Measurements from ENCODE around the gene TRABD2B.
A peak's percentile ranks its signal among the peaks of the same experiment; 100 is the strongest.

TRABD2B gene

GRCh38 chr1:47766832-47767740 lies 230.1 kb downstream of the TRABD2B start:
- DNase-seq: no peak

DNA sequence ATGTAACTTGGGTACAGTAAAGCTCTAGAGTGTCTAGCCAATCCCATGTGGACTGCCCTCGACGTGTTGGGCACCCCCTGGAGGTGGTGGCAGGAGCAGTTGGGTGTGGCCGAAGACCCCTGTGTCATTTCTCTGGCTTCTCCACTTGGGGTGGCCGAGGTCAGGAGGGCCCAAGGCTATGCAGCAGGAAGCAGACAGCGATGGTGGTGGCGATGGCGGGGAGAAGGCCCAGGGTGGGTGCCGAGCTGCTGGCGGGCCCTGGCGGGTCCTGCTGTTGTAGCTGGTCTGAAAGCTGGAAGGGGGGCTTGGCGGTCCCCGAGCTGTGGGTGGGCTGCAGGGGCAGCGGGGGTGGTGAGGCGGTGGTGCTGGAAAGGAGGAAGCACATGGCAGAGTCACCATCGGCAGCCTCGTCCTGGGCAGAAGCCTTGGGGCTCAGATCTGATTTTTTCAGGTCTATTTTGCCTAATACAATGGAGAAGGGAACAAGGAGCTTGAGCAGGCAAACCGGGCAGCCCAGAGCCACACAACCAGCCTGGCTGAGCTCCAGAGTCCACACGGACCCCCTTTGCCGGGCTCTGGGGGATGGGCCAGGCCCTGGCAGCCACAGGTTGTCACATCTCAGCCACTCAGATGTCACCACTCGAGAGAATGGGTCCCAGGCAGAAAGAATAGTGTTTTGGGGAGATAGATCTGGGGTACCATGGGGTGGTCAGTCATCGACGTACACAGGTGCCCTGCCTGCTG lies 231.3 kb downstream of the TRABD2B start:
- DNase-seq: no peak

DNA sequence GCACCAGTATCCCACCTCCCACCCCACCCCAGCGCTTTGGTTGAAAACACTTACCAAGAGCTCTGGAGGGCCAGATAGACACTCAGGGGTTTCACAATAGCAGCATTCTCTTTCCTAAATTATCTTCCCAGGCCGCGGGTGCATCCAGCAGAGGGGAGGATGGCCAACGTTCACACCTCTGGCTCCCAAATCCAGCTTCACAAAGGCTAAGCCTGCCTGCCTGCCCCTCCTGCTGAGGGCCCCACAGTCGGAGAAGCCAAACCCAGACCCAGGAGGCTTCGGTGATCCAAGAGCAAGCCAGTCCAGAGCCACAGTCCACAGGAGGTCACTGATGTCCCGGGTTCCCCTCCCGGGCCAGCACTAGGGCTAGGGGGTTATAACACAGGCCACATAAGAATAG lies 231.9 kb downstream of the TRABD2B start:
- DNase-seq: no peak

DNA sequence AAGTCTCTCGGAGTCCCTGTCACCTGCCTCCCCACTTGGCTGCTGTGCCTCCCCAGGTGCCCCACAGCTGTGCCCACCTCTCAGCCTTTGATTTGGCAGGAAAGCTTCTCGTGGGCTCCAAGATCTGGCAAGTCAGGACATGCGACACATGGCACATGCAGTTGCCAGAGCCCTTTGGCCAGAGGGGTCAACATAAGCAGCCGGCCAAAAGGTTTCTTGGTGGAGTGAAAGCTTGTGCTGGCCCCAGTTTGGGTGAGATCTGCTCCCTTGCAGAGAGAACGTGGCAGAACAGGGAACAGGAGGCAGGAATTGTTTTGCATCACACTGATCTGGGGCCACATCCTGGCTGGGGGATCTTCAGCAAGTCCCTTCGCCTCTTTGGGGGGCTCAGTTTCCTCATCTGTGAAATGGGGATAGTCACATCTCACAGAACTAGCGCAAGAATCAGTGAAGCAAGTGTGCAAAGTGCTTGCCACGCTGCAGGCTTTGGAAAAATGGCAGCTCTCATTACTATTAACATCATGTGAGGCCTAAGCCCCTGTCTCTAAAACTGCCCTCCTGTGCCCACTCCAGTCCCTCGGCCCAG lies 232.6 kb downstream of the TRABD2B start:
- no peak for DNase-seq

GRCh38 chr1:47763591-47764171 lies 233.5 kb downstream of the TRABD2B start:
- DNase-seq: no peak

- no peak for DNase-seq
These were observed 235.2 kb downstream of the TRABD2B start for GRCh38 chr1:47761974-47762373.

- DNase-seq: no peak
These were observed 235.8 kb downstream of the TRABD2B start for GRCh38 chr1:47761201-47761930.

- DNase-seq: peak; percentile 8
These were observed 237.1 kb downstream of the TRABD2B start for GRCh38 chr1:47759936-47760629.

DNA sequence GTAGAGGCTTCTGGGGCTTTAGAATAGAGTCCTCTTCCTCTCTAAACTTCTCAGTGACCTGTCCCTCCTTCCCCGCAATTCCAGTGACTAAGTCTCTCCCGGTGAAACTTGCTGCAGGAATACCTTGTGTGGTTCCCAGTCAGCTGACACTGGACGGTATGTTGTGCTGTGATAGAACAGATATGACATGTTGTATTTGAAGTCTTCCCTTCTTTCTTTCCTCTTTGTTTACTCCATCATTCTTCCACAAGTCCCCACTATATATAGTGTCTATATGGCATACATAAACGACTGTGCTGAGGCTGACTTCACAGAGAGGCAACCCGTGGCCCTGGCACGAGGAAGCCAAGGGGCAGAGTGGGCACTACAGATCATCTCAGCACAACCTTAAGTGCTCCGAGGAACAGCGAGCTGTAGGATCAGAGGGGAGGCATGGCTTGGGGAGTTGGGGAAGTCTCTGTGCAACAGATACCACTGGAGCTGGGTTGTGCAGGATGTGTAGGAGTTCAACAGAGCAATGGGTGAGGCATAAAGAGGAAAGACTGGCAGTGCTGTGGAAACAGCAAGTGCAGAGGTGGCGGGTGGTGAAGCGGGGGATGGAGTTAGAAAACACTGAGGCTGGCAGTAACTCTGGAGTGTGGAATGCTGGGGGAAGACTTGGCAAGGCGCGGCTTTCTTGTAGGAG lies 237.8 kb downstream of the TRABD2B start:
- DNase-seq: peak; percentile 21

DNA sequence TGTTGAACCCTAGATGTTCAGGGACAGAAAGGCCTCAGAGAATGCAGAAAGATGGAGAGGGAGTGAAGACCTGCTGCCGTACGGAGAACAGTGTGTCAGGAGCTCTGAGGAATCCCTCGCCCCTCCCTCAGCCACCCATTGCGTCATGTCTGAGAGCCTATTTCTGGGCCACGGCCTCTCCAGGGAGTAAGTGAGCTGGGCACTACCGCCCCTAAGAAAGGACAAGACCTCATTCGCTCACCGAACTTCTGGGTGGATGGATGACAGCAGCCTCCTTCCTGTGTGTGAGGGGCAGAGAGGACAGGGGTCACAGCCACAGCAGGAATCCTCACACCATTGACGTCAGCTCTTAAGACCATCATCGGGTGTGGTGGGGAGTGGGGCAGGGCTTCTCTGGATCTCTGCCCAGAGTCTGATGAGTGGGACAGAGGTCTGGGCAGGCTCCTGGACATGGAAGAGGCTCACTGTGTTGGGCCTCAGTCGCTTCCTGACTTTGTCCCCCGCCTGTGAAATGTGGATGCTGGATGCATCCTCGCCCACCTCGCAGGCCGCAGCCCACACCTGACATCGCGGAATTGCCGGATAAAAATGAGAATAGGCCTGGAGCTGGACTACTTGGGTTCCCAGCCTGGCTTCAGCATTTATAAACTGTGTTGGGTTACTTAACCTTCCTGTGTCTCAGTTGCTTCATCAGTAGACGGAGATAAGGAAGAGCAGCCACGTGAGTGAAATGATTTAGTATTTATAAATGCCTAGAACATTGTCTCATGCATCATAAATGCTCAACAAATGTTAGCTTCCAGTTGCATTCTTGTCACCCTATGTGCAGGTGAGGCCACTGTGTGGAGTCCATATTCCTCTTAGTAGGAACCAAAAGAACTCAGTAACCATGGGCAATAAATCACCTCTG lies 238.6 kb downstream of the TRABD2B start:
- DNase-seq: peak; percentile 24

GRCh38 chr1:47757226-47757975 lies 239.8 kb downstream of the TRABD2B start:
- peak; percentile 46 for DNase-seq

GRCh38 chr1:47756411-47756810 lies 240.8 kb downstream of the TRABD2B start:
- DNase-seq: peak; percentile 36

DNA sequence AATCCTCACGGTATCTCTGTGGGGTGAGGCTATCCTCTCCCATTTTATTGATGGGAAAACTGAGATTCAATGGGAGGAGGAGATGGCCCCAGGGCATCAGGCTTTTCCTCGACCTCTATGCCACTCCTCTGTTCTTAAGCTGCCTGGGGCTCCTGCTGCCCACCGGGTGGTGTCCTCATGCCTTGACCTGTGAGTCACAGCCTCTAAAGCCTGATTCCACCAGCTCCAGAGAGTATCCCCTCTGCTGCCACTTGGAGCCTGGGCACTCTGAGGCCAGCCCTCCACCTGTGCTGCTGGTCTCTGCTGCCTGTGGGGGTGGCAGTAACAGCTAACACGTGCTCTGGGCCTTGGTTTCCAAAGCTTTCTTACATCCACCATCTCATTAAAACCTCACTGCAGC lies 241.2 kb downstream of the TRABD2B start:
- DNase-seq: peak; percentile 17

DNA sequence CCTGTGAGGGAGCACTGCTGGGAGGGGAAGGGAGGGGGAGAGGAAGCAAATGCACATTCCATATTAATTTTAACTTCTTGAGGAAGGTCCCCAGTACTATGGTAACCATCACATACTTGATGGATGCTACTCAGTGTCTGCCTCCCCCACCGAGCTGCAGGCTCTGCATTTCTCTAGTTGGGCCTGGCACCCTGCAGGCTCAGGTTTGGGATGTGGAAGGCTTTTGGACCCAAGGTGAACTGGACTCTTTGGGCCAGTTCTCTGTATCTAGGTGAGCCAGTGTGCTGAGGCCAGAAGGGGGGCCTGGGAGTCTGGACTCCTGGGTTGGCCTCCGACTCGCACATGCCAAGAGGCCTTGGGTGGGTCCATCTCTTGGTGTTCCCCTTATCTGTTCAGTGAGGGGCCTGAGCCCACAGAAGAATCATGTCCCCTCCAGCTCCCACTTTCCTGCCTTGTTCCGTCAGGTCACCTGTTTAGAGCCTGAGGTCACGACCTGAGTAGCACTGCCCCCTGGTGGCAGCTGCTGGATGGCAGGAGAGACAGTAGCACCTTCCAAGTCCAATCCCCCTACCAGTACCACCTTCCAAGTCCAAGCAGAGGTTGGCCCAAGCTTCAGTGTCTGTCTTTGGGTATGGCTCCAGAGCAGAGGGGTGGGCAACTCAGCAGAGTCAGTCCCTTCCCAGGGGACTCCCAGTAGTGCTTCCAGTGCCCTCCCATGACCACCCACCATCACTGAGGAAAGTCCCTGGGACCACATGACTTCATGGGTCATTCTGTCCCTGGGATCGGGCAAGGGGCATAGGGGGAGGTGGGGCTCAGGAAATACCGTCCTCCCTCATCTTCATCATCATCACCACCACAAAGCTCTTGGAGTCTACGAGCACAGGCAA lies 241.8 kb downstream of the TRABD2B start:
- DNase-seq: peak; percentile 84

GRCh38 chr1:47754221-47754620 lies 243.0 kb downstream of the TRABD2B start:
- DNase-seq: no peak

GRCh38 chr1:47753808-47754207 lies 243.4 kb downstream of the TRABD2B start:
- no peak for DNase-seq

- DNase-seq: no peak
These were observed 244.6 kb downstream of the TRABD2B start for GRCh38 chr1:47752559-47752958.

GRCh38 chr1:47751996-47752451 lies 245.2 kb downstream of the TRABD2B start:
- no peak for DNase-seq

Measured in activated effector memory CD4-positive, alpha-beta T cell treated with anti-CD3 and anti-CD28 coated beads, Interleukin-2, amount 50 U/mL, for 16 hours (primary cell).